ENCODE results near the gene TMEM45B.
"Not testable (repeated sequence)": the region's sequence is repeated elsewhere in the genome, so short reads cannot be mapped to it uniquely, and the experiment has no call there.

- TF ChIP-seq POLR2A, EP300 (IDR thresholded peaks at IDR 0.05): not testable (repeated sequence)
- TF ChIP-seq, protein P1, sequence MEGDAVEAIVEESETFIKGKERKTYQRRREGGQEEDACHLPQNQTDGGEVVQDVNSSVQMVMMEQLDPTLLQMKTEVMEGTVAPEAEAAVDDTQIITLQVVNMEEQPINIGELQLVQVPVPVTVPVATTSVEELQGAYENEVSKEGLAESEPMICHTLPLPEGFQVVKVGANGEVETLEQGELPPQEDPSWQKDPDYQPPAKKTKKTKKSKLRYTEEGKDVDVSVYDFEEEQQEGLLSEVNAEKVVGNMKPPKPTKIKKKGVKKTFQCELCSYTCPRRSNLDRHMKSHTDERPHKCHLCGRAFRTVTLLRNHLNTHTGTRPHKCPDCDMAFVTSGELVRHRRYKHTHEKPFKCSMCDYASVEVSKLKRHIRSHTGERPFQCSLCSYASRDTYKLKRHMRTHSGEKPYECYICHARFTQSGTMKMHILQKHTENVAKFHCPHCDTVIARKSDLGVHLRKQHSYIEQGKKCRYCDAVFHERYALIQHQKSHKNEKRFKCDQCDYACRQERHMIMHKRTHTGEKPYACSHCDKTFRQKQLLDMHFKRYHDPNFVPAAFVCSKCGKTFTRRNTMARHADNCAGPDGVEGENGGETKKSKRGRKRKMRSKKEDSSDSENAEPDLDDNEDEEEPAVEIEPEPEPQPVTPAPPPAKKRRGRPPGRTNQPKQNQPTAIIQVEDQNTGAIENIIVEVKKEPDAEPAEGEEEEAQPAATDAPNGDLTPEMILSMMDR (IDR thresholded peaks at IDR 0.05) = not testable (repeated sequence)
These were observed 20.8 kb downstream of the TMEM45B start for GRCh38 chr11:129836423-129836891.
